ENCODE results near the gene TP53RK.

TP53RK gene

GRCh38 chr20:46705378-46705729 lies 16.1 kb upstream of the TP53RK start:
- no peak for DNase-seq

DNA sequence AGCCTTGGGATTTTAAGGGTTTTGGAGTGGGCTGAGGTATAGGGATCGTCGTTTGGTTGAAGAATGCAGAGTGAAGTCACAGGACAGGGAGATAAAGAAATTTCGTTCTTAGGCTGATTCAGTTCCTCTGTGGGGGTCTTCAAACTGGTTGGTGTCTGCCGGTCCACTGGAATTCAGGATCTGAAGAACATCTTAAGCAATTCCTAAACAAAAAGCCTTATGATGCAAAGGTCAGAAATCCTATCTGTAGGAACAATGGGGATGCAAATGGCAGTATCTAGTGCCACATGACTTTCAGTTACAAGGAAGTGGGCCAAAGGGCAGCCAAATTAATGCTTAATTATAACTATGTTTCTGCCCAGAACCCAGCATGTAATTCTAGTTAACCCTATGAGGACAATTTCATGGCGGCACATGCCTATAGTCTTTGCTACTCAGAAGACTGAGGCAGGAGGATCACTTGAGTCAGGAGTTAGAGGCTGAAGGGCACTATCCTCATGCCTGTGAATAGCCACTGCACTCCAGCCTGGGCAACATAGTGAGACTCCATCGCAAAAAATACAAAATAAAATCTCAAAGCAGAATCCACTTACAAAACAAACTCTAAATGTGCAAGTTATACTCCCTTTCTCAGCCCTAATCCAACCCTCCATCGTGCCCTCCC lies 15.6 kb upstream of the TP53RK start:
- no peak for DNase-seq

DNA sequence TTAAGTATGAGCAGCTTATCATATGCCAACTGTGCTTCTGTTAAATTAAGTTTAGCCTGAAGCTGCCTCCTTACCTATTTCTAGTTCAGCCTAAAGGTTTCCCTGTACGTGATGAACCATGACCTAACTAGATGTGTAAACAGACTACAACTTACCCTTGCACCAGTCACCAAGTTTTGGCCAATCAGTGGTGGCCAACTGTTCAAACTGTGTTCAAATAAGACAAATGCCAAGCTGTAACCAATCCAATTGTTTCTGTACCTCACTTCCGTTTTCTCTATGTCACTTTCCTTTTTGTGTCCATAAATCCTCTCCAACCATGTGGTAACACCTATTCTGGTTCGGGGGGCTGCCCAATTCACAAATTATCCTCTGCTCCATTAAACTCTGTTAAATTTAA lies 14.2 kb upstream of the TP53RK start:
- DNase-seq: no peak

GRCh38 chr20:46702447-46703203 lies 13.4 kb upstream of the TP53RK start:
- DNase-seq: no peak

DNA sequence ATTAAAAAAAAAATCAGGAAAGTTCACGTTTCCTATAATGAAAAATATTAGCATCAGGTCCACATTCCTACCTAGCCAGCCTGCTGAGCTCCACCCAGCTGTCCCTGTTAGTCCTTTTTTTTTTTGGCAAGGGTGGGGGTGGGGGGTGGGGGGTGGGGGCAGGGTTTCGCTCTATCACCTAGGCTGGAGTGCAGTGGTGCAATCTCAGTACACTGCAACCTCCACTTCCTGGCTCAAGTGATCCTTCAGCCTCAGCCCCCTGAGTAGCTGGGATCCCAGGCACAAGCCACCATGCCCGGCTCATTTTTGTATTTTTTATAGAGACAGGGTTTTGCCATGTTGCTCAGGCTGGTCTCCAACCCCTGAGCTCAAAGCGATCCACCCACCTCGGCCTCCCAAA lies 12.7 kb upstream of the TP53RK start:
- DNase-seq: no peak

- DNase-seq: no peak
These were observed 12.3 kb upstream of the TP53RK start for GRCh38 chr20:46701556-46701955.

DNA sequence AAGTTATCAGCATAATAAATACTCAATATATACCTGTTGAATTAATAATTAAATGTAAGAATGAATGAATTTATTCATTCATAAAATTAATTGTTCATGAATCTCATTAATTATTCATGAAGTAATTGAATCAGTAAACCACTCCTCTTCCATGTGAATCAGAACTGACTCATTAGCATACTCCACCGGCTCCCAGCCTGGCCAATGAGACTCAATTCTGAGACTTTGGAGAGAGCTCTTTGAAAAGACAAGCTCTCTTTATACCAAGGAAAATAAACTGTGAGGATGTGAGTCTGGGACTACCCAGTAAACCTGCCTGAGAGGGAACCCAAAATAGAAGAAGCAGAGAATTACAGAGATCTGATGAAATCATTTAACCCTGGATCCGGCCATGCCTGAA lies 11.8 kb upstream of the TP53RK start:
- no peak for DNase-seq

GRCh38 chr20:46700481-46700880 lies 11.2 kb upstream of the TP53RK start:
- DNase-seq: no peak

GRCh38 chr20:46699651-46700359 lies 10.6 kb upstream of the TP53RK start:
- DNase-seq: no peak

GRCh38 chr20:46698788-46699187 lies 9.5 kb upstream of the TP53RK start:
- DNase-seq: no peak

GRCh38 chr20:46696791-46697279 lies 7.6 kb upstream of the TP53RK start:
- DNase-seq: no peak

DNA sequence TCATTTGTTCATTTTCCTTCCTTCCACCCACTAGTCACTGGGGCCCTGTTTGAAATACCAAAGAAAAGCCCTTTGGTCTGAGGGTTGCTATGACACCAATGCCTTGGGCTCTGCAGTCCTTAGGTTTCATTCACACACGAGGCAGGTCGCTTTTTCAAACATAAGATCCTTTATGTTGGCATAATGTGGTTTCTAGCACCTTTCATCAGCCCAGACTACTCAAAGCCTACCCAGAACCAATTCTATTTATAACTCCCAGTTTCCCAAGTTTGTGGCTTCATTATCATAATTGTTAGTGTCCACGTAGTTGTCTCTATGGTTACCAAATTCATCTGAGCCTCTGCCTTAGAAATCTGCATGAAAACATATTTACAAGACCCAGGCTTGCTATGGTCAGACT lies 6.6 kb upstream of the TP53RK start:
- DNase-seq: no peak

- DNase-seq: peak; percentile 5
These were observed 5.2 kb upstream of the TP53RK start for GRCh38 chr20:46694484-46694883.

DNA sequence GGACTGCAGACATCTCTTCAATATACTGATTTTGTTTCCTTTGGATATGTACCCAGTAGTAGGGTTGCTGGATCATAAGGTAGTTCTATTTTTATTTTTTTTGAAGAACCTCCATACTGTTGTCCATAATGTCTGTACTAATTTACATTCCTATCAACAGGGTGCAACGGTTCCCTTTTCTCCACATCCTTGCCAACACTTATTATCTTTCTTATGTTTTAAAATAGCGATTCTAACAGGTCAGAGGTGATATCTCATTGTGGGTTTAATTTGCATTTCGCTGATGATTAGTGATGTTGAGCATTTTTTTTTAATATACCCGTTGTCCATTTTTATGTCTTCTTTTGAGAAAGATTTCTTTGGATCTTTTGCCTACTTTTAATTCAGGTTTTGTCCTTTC lies 2.0 kb upstream of the TP53RK start:
- DNase-seq: no peak

DNA sequence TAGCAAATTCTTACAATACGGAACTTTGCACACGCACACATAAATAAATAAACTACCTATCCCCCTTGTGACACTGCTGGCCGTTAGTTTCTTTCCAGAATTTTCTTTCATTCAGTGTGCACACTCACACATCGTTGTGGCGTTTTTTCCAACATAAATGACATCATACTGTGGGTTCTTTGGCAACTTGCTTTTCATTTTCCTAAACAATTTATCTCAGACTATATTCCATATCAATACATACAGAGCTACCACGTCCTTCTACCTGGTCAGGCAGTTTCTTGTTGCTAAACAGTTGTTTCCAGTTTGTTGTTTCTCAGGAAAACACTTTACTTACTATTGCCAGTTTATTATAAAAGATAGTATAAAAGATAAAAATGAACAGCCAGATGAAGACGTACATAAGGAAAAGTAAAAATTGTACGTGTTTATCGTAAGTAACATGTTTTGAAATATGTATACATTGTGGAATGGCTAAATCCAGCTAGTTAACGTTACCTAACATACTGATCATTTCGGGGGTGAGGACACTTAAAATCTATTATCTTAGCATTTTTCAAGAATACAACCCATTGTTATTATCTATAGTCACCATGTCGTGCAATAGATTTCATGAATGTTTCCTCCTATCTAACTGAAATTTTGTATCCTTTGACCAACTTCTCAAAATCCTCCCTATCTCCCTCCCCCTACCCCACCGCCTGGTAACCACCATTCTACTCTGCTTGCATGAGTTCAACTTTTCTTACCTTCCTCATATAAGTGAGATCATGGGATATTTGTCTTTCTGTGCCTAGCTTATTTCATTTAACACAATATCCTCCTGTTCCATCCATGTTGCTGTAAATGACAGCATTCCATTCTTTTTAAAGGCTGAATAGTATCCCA lies 1.2 kb upstream of the TP53RK start:
- DNase-seq: no peak

GRCh38 chr20:46689754-46690085 lies 476 bp upstream of the TP53RK start:
- no peak for DNase-seq

DNA sequence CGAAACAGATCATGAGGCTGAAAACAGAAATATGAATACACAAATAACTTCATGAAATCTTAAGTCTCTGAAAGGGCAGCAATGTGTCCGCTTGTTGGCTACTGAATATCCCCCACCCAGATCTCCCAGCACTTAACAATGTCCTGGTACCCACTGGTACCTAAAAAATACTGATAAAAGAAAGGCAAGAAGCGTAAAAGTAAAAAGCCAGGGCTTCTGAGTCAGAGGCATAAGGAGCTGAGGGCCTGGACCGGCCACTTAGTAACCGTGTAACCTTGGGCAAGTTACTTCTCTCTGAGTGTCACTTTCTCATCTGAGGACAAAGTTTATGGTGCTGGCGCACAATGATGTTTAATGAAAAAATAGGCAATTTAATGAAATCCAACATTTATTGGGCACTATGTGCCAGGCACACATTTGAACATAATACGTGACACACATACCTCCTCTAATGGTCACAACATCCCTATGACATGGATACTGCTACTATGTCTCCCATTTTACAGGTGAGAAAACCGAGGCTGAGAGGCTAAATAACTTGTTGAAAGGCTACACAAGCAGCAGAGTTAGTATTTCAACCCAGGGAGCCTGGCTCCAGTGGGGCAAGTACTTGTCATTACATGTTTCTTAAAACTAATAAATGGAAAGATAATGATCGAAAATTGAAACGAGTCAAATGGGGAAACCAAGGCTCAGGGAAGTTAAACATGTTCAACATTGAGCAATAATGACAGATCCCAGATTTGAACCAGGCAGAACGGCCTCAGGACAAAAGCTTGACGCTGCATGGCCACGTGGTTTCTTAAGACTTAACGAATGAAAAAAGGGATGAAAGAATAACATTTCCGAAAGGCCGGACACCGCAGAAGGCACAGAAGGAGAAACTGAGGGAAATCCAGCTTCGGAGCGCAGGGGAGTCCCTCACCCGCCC lies 828 bp downstream of the TP53RK start:
- no peak for DNase-seq

- DNase-seq: no peak
These were observed 5.1 kb downstream of the TP53RK start for GRCh38 chr20:46683939-46684750.

DNA sequence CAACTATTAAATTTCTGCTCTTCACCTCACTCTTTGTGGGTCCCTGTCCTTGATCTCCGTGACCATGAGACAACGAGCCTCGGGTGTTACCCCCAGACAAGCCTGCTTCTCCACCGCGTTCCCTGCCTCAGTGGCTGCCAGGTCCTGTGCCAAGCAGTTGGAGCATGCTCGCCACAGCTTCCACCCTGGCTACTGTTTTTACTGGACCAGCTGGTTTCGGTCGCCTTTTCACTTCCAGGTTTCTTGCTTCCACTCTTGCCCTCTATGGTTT lies 5.6 kb downstream of the TP53RK start:
- DNase-seq: no peak

DNA sequence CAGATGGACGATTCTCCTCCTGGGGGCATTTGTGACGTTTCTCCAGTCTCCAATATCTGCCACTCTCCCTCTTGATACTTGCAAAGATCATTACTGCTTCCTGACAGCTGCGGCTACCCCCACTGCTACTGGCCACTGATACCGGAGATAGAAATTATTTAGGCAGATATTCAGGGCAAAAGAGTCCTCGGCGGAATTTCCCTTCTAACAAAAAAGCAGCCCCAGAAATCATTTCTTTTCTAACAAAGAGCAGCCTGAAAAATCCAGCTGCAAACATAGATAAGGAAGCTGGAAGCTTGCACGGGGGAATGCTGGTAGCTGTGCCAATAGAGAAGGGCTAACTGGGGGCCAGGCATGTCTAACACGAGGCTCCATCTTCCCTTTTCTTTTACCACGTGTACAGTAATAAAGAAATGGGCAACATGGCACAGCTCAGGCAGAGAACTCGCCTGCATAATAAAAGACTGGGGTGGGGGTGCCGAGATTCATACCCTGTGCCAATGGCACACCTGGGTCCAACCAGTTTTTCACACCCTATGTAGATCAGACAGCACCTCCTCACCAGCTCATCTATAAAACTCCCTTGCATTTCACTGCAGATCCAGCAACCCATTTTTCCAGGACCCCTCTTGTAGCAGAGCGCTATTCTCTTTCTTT lies 6.1 kb downstream of the TP53RK start:
- no peak for DNase-seq
